HL-60/S4 treated with phorbol 12-myristate 13-acetate at 8.2 ng/mL for 4 days and 3 days (cell line): Measurements from ENCODE around the gene CCL27.

Experiments used
- in situ Hi-C: fragments of 300-500 bp; cut with MboI; formaldehyde crosslinking; loops from 2 replicates; pipeline ENCODE4 v1.15.0; 2022; ENCODE audit warnings: low sequenced_read_pairs

CCL27 gene

GRCh38 chr9:34628656-34629490, 33.6 kb downstream of the CCL27 start, which contains the start of gene ARID3C:
ARID3C (minus strand) TSS chr9:34629066; CDS start chr9:34628014, 1,052 bp downstream.
- in situ Hi-C loops = no loop called here

- in situ Hi-C loops = no loop called here
These were observed 34.5 kb downstream of the CCL27 start for GRCh38 chr9:34627716-34628655.

- in situ Hi-C loops = no loop called here
These were observed 37.3 kb downstream of the CCL27 start for GRCh38 chr9:34625186-34625486.

- in situ Hi-C loops = no loop called here
These were observed 37.8 kb downstream of the CCL27 start for GRCh38 chr9:34624475-34625185.

- in situ Hi-C loops = no loop called here
These were observed 38.9 kb downstream of the CCL27 start for GRCh38 chr9:34623374-34624235.

- in situ Hi-C loops = no loop called here
These were observed 42.1 kb downstream of the CCL27 start, which contains the start of gene DCTN3 for GRCh38 chr9:34620061-34620994. DCTN3 (minus strand) TSS chr9:34620495; CDS start chr9:34620464, 31 bp downstream.

- in situ Hi-C loops = no loop called here
These were observed 47.3 kb downstream of the CCL27 start for GRCh38 chr9:34615132-34615531.

- in situ Hi-C loops = no loop called here
These were observed 49.6 kb downstream of the CCL27 start for GRCh38 chr9:34612788-34613390.
